NB4 (cell line): ENCODE measurements around the gene LRRN3.

Source experiments
- DNase-seq: peaks from one replicate; pipeline ENCODE4 v3.0.0; 2010; ENCODE audit warnings: low read depth
- H3K4me3 ChIP-seq: one replicate; pipeline ENCODE4 v1.5.1; 2011; ENCODE audit warnings: mild to moderate bottlenecking, low read depth, low read length, moderate library complexity
- CTCF ChIP-seq: IDR thresholded peaks from one replicate; pipeline ENCODE4 v1.5.1; 2012; ENCODE audit warnings: low read depth, low read length
- MAX ChIP-seq: IDR thresholded peaks from 2 replicates; pipeline ENCODE4 v1.6.1; 2011; ENCODE audit warnings: low read depth, low read length
- MYC ChIP-seq: IDR thresholded peaks from 2 replicates; pipeline ENCODE4 v1.6.1; 2011; ENCODE audit warnings: low read depth, low read length
- POLR2A ChIP-seq: IDR thresholded peaks from 2 replicates; pipeline ENCODE4 v1.6.1; 2011; ENCODE audit warnings: mild to moderate bottlenecking; ENCODE audit not compliant: insufficient read length; ENCODE audit errors: extremely low read depth

LRRN3 gene

DNA sequence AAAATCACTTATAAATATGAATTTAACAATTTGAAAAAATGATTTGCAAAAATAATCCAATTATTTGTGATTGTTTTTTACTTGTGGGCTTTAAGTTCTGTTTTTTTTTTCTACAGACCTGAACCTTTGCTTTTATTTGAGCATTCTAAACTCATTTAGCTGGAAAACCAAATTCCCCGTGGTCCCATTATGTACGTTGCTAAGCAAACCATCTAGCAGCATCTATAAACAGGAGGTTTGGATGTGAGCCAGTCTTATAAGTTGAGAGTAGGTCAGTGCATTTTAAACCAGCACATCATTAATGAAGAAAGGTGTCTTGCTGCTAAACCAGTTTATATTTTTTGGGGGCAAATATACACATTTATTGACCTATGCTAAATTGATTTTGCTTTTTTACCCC is 77.3 kb downstream of the LRRN3 start:
- no peak for TF ChIP-seq MYC
- no peak for TF ChIP-seq MAX
- TF ChIP-seq CTCF: no peak
- TF ChIP-seq POLR2A: no peak
- no peak for DNase-seq
- H3K4me3 ChIP-seq: no peak overlapping the region

DNA sequence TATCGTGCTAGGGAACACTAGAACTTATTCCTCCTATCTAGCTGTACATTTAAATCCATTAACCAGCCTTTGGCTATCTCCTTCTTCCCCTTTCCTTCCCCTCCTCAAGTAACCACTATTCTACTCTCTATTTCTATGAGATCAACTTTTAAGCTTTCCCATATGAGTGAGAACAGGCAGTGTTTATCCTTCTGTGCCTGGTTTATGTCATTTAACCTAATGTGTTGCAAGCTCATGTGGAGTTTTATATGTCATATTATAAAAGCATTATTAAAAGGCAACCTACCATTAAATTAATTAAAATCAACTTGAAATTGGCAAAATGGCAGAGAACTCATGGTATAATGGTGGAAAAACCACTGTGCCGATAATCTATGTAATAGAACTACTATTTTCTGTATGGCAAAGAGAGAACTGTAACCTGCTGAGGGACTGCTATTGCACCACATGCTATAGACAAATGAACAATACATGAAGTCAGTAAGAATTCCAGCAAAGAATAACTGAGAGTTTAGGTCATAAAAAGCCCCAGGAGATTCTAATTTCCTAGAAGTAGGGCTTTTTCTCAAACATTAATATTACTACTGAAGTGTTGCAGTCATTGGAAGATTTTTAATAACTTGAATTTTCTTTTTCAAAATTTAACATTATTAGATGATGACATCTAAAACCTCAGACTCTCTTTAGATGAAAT is 81.8 kb downstream of the LRRN3 start:
- DNase-seq: no peak
- no peak overlapping the region for H3K4me3 ChIP-seq
- TF ChIP-seq MYC (no peak), MAX (no peak), CTCF (no peak), POLR2A (no peak)

GRCh38 chr7:111173528-111173927 is 82.6 kb downstream of the LRRN3 start:
- H3K4me3 ChIP-seq: no peak overlapping the region
- no peak for DNase-seq
- TF ChIP-seq CTCF (no peak), MYC (no peak), MAX (no peak), POLR2A (no peak)

- no peak for DNase-seq
- TF ChIP-seq MYC (no peak), MAX (no peak), POLR2A (no peak), CTCF (no peak)
- H3K4me3 ChIP-seq: no peak overlapping the region
Measured at GRCh38 chr7:111173990-111174389, 83.1 kb downstream of the LRRN3 start.

DNA sequence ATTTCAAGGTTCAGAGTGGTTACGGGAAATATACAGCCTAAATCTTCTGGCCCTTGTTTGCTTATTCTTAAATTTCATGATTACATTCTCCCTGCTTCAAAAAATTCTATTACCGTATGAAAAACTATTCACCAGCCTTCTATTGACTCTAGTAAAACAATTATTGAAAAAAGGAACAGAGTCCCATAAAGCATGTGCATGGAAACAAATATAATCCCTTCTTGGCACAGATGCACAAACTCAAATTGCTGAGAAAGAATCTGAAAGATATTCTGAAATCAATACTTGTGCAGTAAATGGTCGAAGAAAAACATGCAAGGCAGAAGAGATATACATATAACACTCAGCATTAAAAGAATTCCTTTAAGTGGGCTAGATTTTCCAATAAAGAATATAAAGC is 83.6 kb downstream of the LRRN3 start:
- DNase-seq: no peak
- TF ChIP-seq MAX (no peak), MYC (no peak), CTCF (no peak), POLR2A (no peak)
- no peak overlapping the region for H3K4me3 ChIP-seq
